Islet of Langerhans (tissue), 1 donor: ENCODE measurements around the gene GAP43.
A peak's percentile ranks its signal among the peaks of the same experiment; 100 is the strongest.
"Not testable (repeated sequence)": the region's sequence is repeated elsewhere in the genome, so short reads cannot be mapped to it uniquely, and the experiment has no call there.

Experiments
- FAIRE-seq: peaks from one replicate; lab custom pipeline; 2011; peaks lifted over from hg19 to GRCh38; lab: Jason Lieb, UNC

GAP43 gene

DNA sequence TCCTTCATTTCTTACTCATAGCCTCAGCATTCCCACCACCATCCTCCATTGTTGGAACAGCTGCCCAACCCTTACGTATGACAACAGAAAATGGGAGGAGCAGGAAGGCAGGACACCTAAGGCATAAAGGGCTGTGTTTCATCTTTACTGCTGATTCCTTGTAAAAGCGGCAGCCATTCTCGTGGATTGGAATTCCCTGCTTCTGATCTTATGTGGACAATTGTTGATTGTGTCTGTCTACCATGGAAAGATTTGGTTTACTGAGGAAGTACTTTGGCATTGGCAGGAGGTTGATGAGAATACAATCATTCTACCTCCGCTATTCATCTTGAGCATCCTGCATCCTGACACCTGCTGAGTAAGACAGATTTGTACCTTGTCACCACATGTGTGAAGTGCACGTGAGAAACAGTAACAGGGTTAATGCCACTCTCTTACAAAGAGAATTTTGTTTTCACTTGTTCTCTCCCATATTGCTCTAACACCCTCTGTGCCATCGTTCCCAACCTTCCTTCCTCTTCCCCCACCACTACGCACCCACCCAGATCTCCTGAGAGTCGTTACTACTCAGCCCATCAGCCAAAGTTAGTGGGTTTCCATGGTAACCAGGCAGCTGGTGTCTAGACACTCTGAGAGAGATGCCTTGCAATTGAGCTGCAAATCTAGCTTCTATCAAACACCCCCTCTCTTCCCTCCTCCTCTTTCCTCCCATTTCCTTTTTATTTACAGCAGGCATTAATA, 75.7 kb downstream of the GAP43 start:
- FAIRE-seq, result no peak

- no peak for FAIRE-seq
Measured at GRCh38 chr3:115699706-115700105, 76.4 kb downstream of the GAP43 start.

GRCh38 chr3:115702598-115702997, 79.3 kb downstream of the GAP43 start:
- FAIRE-seq, result no peak

- FAIRE-seq, result peak; percentile 100
Measured at GRCh38 chr3:115704661-115705338, 81.5 kb downstream of the GAP43 start.

DNA sequence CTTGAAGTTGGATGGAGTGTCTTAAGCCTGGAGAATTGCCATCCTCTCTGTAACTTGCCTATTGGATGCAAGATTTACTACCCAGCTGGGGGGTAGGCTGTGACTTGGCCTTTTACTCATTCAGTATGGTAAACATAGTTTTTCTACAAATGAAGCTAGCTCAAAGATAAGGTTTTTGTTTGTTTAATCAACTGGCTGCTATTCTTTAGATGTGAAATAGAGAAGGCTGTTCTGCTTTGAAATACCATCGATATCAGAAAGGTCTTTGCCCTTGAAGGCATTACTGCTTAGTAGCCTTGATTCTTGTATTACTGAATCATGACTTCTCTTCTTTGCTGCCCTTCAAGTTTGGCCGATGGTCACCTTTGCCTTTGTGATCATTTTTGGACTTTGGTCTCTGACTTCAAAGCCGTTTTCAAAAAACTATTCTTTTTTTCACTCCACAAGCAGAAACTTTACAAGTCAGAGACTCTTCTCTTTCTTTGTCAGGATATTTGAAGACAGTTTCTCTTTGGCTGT, 83.1 kb downstream of the GAP43 start:
- FAIRE-seq, result no peak

DNA sequence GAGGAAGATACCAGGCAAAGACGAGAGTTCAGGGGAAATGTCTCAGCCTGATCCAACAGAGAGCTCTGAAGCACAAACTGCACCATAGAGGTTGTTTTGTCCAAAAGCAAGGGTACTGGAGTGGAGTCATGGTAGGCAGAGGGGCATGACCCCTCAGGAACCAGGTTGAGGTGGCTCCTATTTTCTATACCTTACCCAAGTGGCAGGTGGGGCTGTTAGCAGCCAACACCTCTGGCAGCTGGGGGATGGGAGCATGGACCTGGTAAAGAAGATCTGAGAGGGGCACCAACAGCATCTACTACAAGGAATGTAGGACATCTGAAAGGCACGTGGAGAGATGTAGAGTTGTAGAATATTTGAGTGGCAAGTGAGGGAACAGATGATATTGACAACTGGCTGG, 85.2 kb downstream of the GAP43 start:
- no peak for FAIRE-seq

DNA sequence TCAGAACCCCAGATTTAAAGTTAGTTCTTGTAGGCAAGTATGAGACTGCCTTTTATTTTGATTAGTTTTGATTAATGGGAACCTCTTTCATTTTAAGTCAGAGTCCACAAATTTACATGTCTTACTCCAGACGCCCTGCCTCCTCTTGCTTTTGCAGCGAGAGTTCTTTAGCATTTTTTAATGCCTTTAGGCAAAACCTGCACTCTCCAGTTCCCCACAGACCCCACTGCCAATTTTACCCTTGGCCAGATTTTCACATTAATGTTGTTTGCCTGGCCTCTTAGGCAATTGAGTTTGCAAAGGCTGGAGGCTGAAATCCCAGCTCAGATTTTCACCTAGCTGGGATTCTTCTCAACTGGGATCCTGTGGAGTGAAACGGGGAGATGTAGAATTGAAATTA, 85.8 kb downstream of the GAP43 start:
- FAIRE-seq, result no peak

GRCh38 chr3:115709931-115710330, 86.6 kb downstream of the GAP43 start:
- peak; percentile 89 for FAIRE-seq

DNA sequence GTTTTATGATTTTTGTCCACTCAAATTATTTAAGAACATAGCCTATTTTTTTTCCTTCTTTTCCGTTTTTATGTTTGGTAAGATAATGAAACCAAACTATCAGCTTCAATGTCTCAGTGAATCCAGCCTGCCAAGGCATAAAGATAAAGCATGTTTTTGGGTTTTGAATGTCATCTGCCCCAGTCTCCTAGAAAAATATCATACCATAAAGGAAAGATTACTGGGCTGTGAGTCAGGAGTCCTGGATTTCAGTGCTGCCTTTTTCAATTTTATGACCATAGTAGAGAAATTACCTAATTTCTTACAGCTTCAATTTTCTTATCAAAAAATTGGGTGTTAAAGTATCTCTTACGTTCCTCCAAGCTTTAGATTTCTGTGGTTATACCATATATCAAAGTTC, 87.5 kb downstream of the GAP43 start:
- FAIRE-seq, result no peak

DNA sequence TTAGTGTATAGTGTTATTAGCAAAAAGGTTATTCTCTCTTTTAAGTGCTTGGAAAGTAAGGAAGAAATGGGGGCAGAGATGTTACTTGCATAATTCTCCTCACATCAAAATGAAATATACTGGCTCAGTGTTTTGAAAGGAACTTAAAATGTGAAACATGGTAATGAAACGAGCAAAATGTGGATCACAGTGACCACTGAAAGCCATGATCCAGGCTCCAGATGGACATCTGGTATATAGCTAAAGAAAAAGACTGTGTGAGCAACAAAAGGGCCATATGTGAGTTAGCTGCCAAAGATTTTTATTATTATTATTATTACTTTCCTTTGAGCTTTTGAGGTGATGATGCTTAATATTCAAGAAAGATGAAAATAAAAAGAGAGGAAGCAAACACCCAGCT, 89.6 kb downstream of the GAP43 start:
- no peak for FAIRE-seq

DNA sequence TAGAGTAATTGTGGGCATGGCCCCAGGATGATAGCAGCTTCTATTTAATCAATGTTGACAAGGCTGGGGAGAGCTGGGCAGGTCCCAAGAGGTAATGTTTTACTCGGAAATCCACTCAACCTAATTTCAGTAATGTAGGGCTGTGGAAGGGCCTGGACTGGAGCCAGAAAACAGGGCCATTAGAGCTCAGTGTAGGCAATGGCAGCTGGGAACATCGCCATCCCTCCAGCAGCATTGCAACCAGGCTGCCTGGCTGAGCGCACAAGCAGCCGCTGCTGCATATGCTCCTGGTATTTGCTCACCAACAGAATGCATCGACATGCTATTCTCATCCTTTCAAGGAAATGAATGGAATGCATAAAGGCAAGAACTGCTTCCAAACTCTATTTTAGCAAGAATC, 90.0 kb downstream of the GAP43 start:
- peak; percentile 98 for FAIRE-seq

DNA sequence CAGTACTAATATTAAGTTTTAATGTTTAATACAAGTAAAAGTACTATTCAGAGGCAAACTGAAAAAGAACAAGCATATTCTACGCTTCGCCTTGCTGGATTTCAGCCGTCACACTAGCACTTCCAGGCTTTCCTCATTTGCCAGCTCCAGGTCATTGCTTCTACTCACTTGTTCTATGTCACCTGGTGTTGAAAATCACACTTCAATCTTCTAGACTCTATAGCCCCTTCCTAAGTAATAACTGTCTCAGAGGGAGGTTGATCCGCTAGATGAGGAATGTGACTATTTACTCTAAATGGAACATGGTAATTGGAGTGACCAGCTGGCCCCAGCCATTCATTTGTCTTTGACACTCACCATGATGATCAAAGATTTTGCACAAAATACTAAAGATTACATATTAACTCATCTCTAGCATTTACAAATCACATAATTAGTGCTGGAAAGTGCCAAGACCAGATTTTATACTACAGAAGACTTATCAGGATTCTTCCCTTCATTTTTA, 92.0 kb downstream of the GAP43 start:
- FAIRE-seq, result no peak

DNA sequence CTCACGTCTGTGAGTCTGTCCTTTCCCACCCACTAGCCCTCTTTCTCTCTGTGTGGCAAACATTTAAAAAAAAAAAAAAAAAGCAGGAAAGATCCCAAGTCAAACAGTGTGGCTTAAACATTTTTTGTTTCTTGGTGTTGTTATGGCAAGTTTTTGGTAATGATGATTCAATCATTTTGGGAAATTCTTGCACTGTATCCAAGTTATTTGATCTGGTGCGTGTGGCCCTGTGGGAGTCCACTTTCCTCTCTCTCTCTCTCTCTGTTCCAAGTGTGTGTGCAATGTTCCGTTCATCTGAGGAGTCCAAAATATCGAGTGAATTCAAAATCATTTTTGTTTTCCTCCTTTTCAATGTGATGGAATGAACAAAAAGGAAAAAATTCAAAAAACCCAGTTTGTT, 97.7 kb downstream of the GAP43 start:
- no peak for FAIRE-seq

GRCh38 chr3:115725800-115726199, 102.5 kb downstream of the GAP43 start:
- no peak for FAIRE-seq

DNA sequence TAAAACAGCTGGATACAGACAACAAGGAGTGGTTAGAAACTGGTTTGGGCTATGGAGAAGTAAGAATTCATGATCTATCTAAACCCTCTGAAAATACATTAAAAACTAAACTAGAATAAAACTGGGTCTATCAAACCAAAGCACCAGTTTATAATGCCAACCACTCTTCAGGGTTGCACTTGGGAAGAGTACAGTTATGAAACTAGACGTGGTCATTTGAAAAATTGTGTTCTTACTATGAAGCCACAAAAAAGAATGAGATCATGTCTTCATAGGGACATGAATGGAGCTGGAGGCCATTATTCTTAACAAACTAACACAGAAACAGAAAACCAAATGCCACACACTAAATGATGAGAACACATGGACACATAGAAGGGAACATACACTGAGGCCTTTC, 103.8 kb downstream of the GAP43 start:
- no peak for FAIRE-seq

- FAIRE-seq, result no peak
Measured at GRCh38 chr3:115728013-115728412, 104.7 kb downstream of the GAP43 start.

DNA sequence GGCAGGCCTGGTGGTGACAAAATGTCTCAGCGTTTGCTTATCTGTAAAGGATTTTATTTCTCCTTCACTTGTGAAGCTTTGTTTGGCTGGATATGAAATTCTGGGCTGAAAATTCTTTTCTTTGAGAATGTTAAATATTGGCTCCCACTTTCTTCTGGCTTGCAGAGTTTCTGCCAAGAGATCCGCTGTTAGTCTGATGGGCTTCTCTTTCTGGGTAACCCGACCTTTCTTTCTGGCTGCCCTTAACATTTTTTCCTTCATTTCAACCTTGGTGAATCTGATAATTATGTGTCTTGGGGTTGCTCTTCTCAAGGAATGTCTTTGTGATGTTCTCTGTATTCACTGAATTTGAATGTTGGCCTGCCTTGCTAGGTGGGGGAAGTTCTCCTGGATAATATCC, 113.0 kb downstream of the GAP43 start:
- not testable (repeated sequence) for FAIRE-seq

DNA sequence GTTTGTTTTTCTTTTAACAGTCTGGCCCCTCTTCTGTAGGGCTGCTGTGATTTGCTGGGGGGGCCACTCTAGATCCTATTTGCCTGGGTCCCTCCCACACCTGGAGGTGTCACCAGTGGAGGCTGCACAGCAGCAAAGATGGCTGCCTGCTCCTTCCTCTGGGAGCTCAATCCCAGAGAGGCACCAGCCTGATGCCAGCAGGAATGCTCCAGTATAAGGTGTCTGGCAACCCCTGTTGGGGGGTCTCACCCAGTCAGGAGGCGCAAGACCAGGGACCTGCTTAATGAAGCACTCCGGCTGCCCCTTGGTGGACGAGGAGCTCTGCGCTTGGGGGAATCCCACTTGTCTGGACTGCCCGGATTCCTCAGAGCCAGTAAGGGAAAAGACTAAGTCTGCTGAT, 118.3 kb downstream of the GAP43 start:
- FAIRE-seq, result no peak

DNA sequence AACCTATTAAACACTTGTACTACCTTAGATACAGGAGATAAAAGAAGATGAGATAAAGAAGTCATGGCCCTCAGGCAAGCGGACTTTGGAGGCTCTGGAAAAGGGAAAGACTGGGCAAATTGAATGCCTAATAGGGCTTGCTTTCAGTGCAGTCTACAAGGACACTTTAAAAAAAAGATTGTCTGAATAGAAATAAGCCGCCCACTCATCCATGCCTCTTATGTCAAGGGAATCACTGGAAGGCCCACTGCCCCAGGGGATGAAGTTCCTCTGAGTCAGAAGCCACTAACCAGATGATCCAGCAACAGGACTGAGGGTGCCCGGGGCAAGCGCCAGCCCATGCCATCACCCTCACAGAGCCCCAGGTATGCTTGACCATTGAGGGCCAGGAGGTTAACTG, 121.2 kb downstream of the GAP43 start:
- not testable (repeated sequence) for FAIRE-seq

- not testable (repeated sequence) for FAIRE-seq
Measured at GRCh38 chr3:115752978-115753377, 129.7 kb downstream of the GAP43 start.

GRCh38 chr3:115758076-115758763, 134.9 kb downstream of the GAP43 start:
- peak; percentile 79 for FAIRE-seq

- FAIRE-seq, result no peak
Measured at GRCh38 chr3:115760716-115761115, 137.4 kb downstream of the GAP43 start.

- FAIRE-seq, result no peak
Measured at GRCh38 chr3:115761927-115762305, 138.6 kb downstream of the GAP43 start.
